IMR-90 (cell line): ENCODE results near the gene ANKLE1. TPM values are rescaled to one million over a fixed set of nuclear protein-coding genes. Genes with fewer than 3 reads are reported as not detected.

ENCODE experiments used
- ATAC-seq: fragments of 200-7000 bp; cut with Tn5 transposase; 2 replicates; pipeline ENCODE4 v1.9.1; 2020; ENCODE audit warnings: low read depth, mild to moderate bottlenecking, moderate library complexity
- BruUV-seq: library from RNA; stranded (reverse); fragments of 400-500 nt; replicated peaks from 2 replicates; lab custom pipeline; 2021; lab: Mats Ljungman, UMichigan
- CTCF ChIA-PET: fragments of 300-600 bp; formaldehyde crosslinking; extraction: SDS; loops from one replicate; lab custom pipeline; 2021; ENCODE audit warnings: antibody characterized with exemption; lab: Yijun Ruan, JAX
- POLR2A ChIA-PET: fragments of 300-600 bp; sonication (Branson Sonifier 250); formaldehyde crosslinking; loops from one replicate; lab custom pipeline; 2022; ENCODE audit warnings: antibody characterized with exemption; ENCODE audit not compliant: unreplicated experiment; lab: Charles Lee
- DNase-seq: peaks from one replicate; pipeline ENCODE4 v3.0.0; 2013
- H2AFZ ChIP-seq: replicated peaks from 2 replicates; pipeline ENCODE3; 2013; ENCODE audit warnings: low read length, mild to moderate bottlenecking; ENCODE audit not compliant: poor library complexity
- H2AK5ac ChIP-seq: 2 replicates; pipeline ENCODE4 v1.6.1; 2013; ENCODE audit warnings: low read depth, low read length, inconsistent platforms
- H2AK9ac ChIP-seq: replicated peaks from 2 replicates; pipeline ENCODE3; 2013; ENCODE audit warnings: mild to moderate bottlenecking, low read depth, low read length, moderate library complexity; ENCODE audit not compliant: poor library complexity
- H2BK120ac ChIP-seq: 2 replicates; pipeline ENCODE4 v1.6.1; 2013; ENCODE audit warnings: low read depth, low read length, inconsistent platforms
- H2BK15ac ChIP-seq: 3 replicates; pipeline ENCODE4 v1.6.1; 2013; ENCODE audit warnings: low read depth, low read length, inconsistent platforms
- H2BK20ac ChIP-seq: 2 replicates; pipeline ENCODE4 v1.6.1; 2013; ENCODE audit warnings: low read depth, mild to moderate bottlenecking, inconsistent platforms, low read length, moderate library complexity
- H2BK5ac ChIP-seq: 2 replicates; pipeline ENCODE4 v1.6.1; 2013; ENCODE audit warnings: mild to moderate bottlenecking, low read depth, low read length, inconsistent platforms; ENCODE audit not compliant: poor library complexity, severe bottlenecking
- H3K14ac ChIP-seq: replicated peaks from 2 replicates; pipeline ENCODE4 v1.6.1; 2013; ENCODE audit warnings: low read depth, low read length, inconsistent platforms
- H3K18ac ChIP-seq: 2 replicates; pipeline ENCODE4 v1.6.1; 2013; ENCODE audit warnings: low read depth, low read length, control low read depth
- H3K23ac ChIP-seq: 2 replicates; pipeline ENCODE4 v1.6.1; 2013; ENCODE audit warnings: low read depth, low read length, inconsistent platforms
- H3K27ac ChIP-seq: 2 replicates; pipeline ENCODE4 v1.5.1; 2013; ENCODE audit warnings: mild to moderate bottlenecking, control low read depth, low read length; ENCODE audit not compliant: insufficient read depth
- H3K27me3 ChIP-seq: 2 replicates; pipeline ENCODE4 v1.6.1; 2013; ENCODE audit warnings: low read length; ENCODE audit not compliant: control insufficient read depth, insufficient read depth
- H3K36me3 ChIP-seq: 2 replicates; pipeline ENCODE4 v1.6.1; 2013; ENCODE audit warnings: low read length, mixed read lengths; ENCODE audit not compliant: control insufficient read depth, insufficient read depth
- H3K4ac ChIP-seq: 2 replicates; pipeline ENCODE4 v1.6.1; 2013; ENCODE audit warnings: low read depth, low read length, inconsistent platforms
- H3K4me1 ChIP-seq: 2 replicates; pipeline ENCODE4 v1.6.1; 2013; ENCODE audit warnings: low read length, mixed read lengths; ENCODE audit not compliant: control insufficient read depth, insufficient read depth
- H3K4me2 ChIP-seq: 2 replicates; pipeline ENCODE4 v1.6.1; 2013; ENCODE audit warnings: low read depth, mild to moderate bottlenecking, control low read depth, low read length, moderate library complexity
- H3K4me3 ChIP-seq: 2 replicates; pipeline ENCODE4 v1.5.1; 2013; ENCODE audit warnings: low read depth, mild to moderate bottlenecking, control low read depth, low read length, moderate library complexity; ENCODE audit not compliant: insufficient read depth
- H3K56ac ChIP-seq: 2 replicates; pipeline ENCODE4 v1.6.1; 2013; ENCODE audit warnings: low read length, inconsistent platforms; ENCODE audit not compliant: insufficient read depth; ENCODE audit errors: extremely low read depth
- H3K79me1 ChIP-seq, 2 experiments: 2 replicates each; pipeline ENCODE4 v1.6.1; 2013; ENCODE audit warnings: low read length in 2 of 2, inconsistent platforms in 1 of 2, low read depth in 1 of 2
- H3K9ac ChIP-seq: 2 replicates; pipeline ENCODE4 v1.6.1; 2013; ENCODE audit warnings: low read depth, low read length, control low read depth
- H3K9me1 ChIP-seq: 2 replicates; pipeline ENCODE4 v1.6.1; 2013; ENCODE audit warnings: low read length, inconsistent platforms; ENCODE audit not compliant: insufficient read depth
- H3K9me3 ChIP-seq: 2 replicates; pipeline ENCODE4 v1.6.1; 2013; ENCODE audit warnings: low read length; ENCODE audit not compliant: control insufficient read depth, insufficient read depth
- H4K20me1 ChIP-seq: 2 replicates; pipeline ENCODE4 v1.6.1; 2013; ENCODE audit warnings: low read length, inconsistent platforms; ENCODE audit not compliant: insufficient read depth
- H4K5ac ChIP-seq: 2 replicates; pipeline ENCODE4 v1.6.1; 2013; ENCODE audit warnings: mild to moderate bottlenecking, low read depth, low read length, control low read depth
- H4K8ac ChIP-seq, 2 experiments: 2 replicates each; pipeline ENCODE4 v1.6.1; 2013; ENCODE audit warnings: low read depth in 2 of 2, low read length in 2 of 2, control low read depth in 1 of 2, inconsistent platforms in 1 of 2
- H4K91ac ChIP-seq: 2 replicates; pipeline ENCODE4 v1.6.1; 2013; ENCODE audit warnings: low read depth, low read length, inconsistent platforms; ENCODE audit not compliant: insufficient read depth
- BHLHE40 ChIP-seq: fragments of 150-350 bp; IDR thresholded peaks from 2 replicates; pipeline ENCODE4 v1.6.1; 2016; ENCODE audit warnings: mild to moderate bottlenecking, low read depth, low read length
- CEBPB ChIP-seq: IDR thresholded peaks from 2 replicates; pipeline ENCODE4 v1.6.1; 2012; ENCODE audit warnings: low read depth, low read length, improper control_type of control experiment
- CHD1 ChIP-seq: IDR thresholded peaks from 2 replicates; pipeline ENCODE4 v1.6.1; 2012; ENCODE audit warnings: low read depth, low read length, improper control_type of control experiment
- CTCF ChIP-seq: conservative IDR thresholded peaks from 2 replicates; pipeline ENCODE4 v1.5.1; 2012; ENCODE audit warnings: mild to moderate bottlenecking, low read depth, low read length, improper control_type of control experiment
- ELK1 ChIP-seq: fragments of 150-350 bp; IDR thresholded peaks from 2 replicates; pipeline ENCODE4 v1.6.1; 2016; ENCODE audit warnings: low read depth, mild to moderate bottlenecking, low read length, moderate library complexity, borderline replicate concordance
- FOS ChIP-seq: fragments of 150-350 bp; IDR thresholded peaks from 2 replicates; pipeline ENCODE4 v1.6.1; 2016; ENCODE audit warnings: low read depth, low read length
- MAFK ChIP-seq: IDR thresholded peaks from 2 replicates; pipeline ENCODE4 v1.6.1; 2012; ENCODE audit warnings: low read depth, low read length, improper control_type of control experiment
- MAZ ChIP-seq: IDR thresholded peaks from 2 replicates; pipeline ENCODE4 v1.6.1; 2012; ENCODE audit warnings: low read depth, mild to moderate bottlenecking, low read length, improper control_type of control experiment, moderate library complexity, borderline replicate concordance
- NFE2L2 ChIP-seq: fragments of 150-350 bp; IDR thresholded peaks from 2 replicates; pipeline ENCODE4 v1.6.1; 2016; ENCODE audit warnings: low read depth, mild to moderate bottlenecking, low read length
- POLR2A ChIP-seq: IDR thresholded peaks from 2 replicates; pipeline ENCODE4 v1.6.1; 2012; ENCODE audit warnings: mild to moderate bottlenecking, low read depth, low read length
- RFX5 ChIP-seq: IDR thresholded peaks from 2 replicates; pipeline ENCODE4 v1.8.0; 2012; ENCODE audit warnings: low read depth, mild to moderate bottlenecking, low read length, moderate library complexity
- SMC3 ChIP-seq: fragments of 150-350 bp; IDR thresholded peaks from 2 replicates; pipeline ENCODE4 v1.6.1; 2016; ENCODE audit warnings: low read depth, mild to moderate bottlenecking, antibody characterized with exemption, low read length, moderate library complexity
- USF2 ChIP-seq: fragments of 150-350 bp; IDR thresholded peaks from 2 replicates; pipeline ENCODE4 v1.6.1; 2017; ENCODE audit warnings: mild to moderate bottlenecking, antibody characterized with exemption, low read length, low read depth
- WGBS, 2 experiments: methylation state at CpG; one replicate each; pipeline versions ENCODE4 v1.1.5 to v1.1.7; 2013; ENCODE audit warnings: missing lambda C conversion rate in 2 of 2; ENCODE audit not compliant: insufficient read length in 1 of 2; ENCODE audit errors: extremely low coverage in 2 of 2; 5-methylcytosine and 5-hydroxymethylcytosine counted together
- dilution Hi-C: fragments of 300-500 bp; cut with HindIII; formaldehyde crosslinking; loops from one replicate; pipeline ENCODE4 v1.14.3; 2018; ENCODE audit warnings: low sequenced_read_pairs; ENCODE audit not compliant: unreplicated experiment
- in situ Hi-C: fragments of 300-500 bp; cut with MboI; formaldehyde crosslinking; loops from 3 replicates; pipeline ENCODE4 v1.14.3; 2019; ENCODE audit warnings: low sequenced_read_pairs, inconsistent platforms, mixed read lengths
- intact Hi-C: fragments of 100-400 bp; cut with micrococcal nuclease; formaldehyde crosslinking; loops from 2 replicates; pipeline ENCODE4 v1.10.0; 2022
- polyA plus RNA-seq, 3 experiments: library from polyadenylated mRNA; depleted of rRNA; stranded (reverse); fragments of >200 nt; gene quantifications; 2 replicates each; pipeline ENCODE4 v1.2.3, GENCODE V29; 2012; ENCODE audit warnings: low replicate concordance in 1 of 3
- total RNA-seq: library from RNA; depleted of rRNA; stranded (reverse); fragments of >200 nt; gene quantifications from 2 replicates; pipeline ENCODE4 v1.2.3, GENCODE V29; 2012

Gene ANKLE1
- total and polyA plus RNA-seq, 2 of the 4 experiments (the other 2 are of a cell fraction): under 0.01 to 0.87 TPM

GRCh38 chr19:17318966-17319365, 37.3 kb downstream of the ANKLE1 start:
- Histone ChIP-seq H2BK15ac (no peak overlapping the region), H2BK120ac (no peak overlapping the region), H2AK5ac (no peak overlapping the region), H4K91ac (no peak overlapping the region), H3K9ac (no peak overlapping the region), H3K79me1 (peaks cover 15 to 25% of the 10 kb centered on the region in 2 experiments), H2AFZ (no peak overlapping the region), H3K27me3 (no peaks in the 10 kb centered on the region), H4K20me1 (peaks cover 8% of the 10 kb centered on the region; the same call in 1 of the 2 replicates), H3K4me3 (no peak overlapping the region), H3K4me1 (no peaks in the 10 kb centered on the region), H4K8ac (no peak overlapping the region), H3K9me1 (no peaks in the 10 kb centered on the region), H3K27ac (no peak overlapping the region), H3K36me3 (peaks cover 56% of the 10 kb centered on the region), H4K5ac (no peak overlapping the region), H3K4me2 (no peak overlapping the region), H2BK20ac (no peak overlapping the region), H3K14ac (no peak overlapping the region), H3K4ac (no peak overlapping the region), H2AK9ac (no peak overlapping the region), H3K9me3 (no peaks in the 10 kb centered on the region), H2BK5ac (no peak overlapping the region), H3K23ac (no peak overlapping the region), H3K18ac (no peak overlapping the region), H3K56ac (no peak overlapping the region)
- CTCF ChIA-PET: no interaction called here
- POLR2A ChIA-PET: no interaction called here
- dilution Hi-C loops (no loop called here), in situ Hi-C loops (no loop called here), intact Hi-C loops (no loop called here)
- no peak for TF ChIP-seq USF2
- no peak for TF ChIP-seq CEBPB
- no peak for TF ChIP-seq BHLHE40
- no peak for TF ChIP-seq MAFK
- no peak for TF ChIP-seq MAZ
- TF ChIP-seq NFE2L2: no peak
- no peak for TF ChIP-seq RFX5
- TF ChIP-seq ELK1: no peak
- no peak for TF ChIP-seq CHD1
- TF ChIP-seq SMC3: no peak
- no peak for TF ChIP-seq FOS
- no peak for TF ChIP-seq POLR2A
- no peak for TF ChIP-seq CTCF
- WGBS, 2 experiments: 60% methylated on average over 1 of the region's 6 CpGs; no CpG with 5 or more reads in 1 of the 2 experiments
- DNase-seq (no peak), ATAC-seq (no peak)
- BruUV-seq: no TSS peak
